GM21723 (cell line): ENCODE data around the gene MYO16.

Experiments
- ATAC-seq: cut with Tn5 transposase; IDR thresholded peaks from one replicate; pipeline ENCODE4 v1.9.1; 2021; ENCODE audit warnings: mild to moderate bottlenecking, moderate library complexity; ENCODE audit not compliant: unreplicated experiment

MYO16 gene

GRCh38 chr13:108662528-108662927, 33.1 kb downstream of the MYO16 start:
- no peak for ATAC-seq

- ATAC-seq = no peak
These were observed 34.3 kb downstream of the MYO16 start for GRCh38 chr13:108663710-108664109.

GRCh38 chr13:108667205-108667604, 37.8 kb downstream of the MYO16 start:
- no peak for ATAC-seq

GRCh38 chr13:108669381-108669780, 40.0 kb downstream of the MYO16 start:
- ATAC-seq = no peak

GRCh38 chr13:108674346-108674745, 44.9 kb downstream of the MYO16 start:
- ATAC-seq = no peak

- ATAC-seq = no peak
These were observed 45.4 kb downstream of the MYO16 start for GRCh38 chr13:108674771-108675170.

- no peak for ATAC-seq
These were observed 47.2 kb downstream of the MYO16 start for GRCh38 chr13:108676620-108677019.

- no peak for ATAC-seq
These were observed 48.4 kb downstream of the MYO16 start for GRCh38 chr13:108677806-108678205.

- no peak for ATAC-seq
These were observed 50.6 kb downstream of the MYO16 start for GRCh38 chr13:108680011-108680410.

- ATAC-seq = no peak
These were observed 52.7 kb downstream of the MYO16 start for GRCh38 chr13:108681986-108682575.

GRCh38 chr13:108682714-108683113, 53.3 kb downstream of the MYO16 start:
- no peak for ATAC-seq

GRCh38 chr13:108686027-108686426, 56.6 kb downstream of the MYO16 start:
- no peak for ATAC-seq

- ATAC-seq = no peak
These were observed 61.3 kb downstream of the MYO16 start for GRCh38 chr13:108690726-108691125.

GRCh38 chr13:108700422-108701170, 71.2 kb downstream of the MYO16 start:
- no peak for ATAC-seq

- ATAC-seq = no peak
These were observed 72.8 kb downstream of the MYO16 start for GRCh38 chr13:108702171-108702570.

GRCh38 chr13:108705031-108705430, 75.6 kb downstream of the MYO16 start:
- no peak for ATAC-seq

GRCh38 chr13:108707584-108707983, 78.2 kb downstream of the MYO16 start:
- no peak for ATAC-seq

- ATAC-seq = no peak
These were observed 79.5 kb downstream of the MYO16 start for GRCh38 chr13:108708921-108709320.

GRCh38 chr13:108711386-108711785, 82.0 kb downstream of the MYO16 start:
- no peak for ATAC-seq

GRCh38 chr13:108725471-108725870, 96.1 kb downstream of the MYO16 start:
- no peak for ATAC-seq

- no peak for ATAC-seq
These were observed 99.0 kb downstream of the MYO16 start for GRCh38 chr13:108728370-108728769.

- ATAC-seq = no peak
These were observed 103.7 kb downstream of the MYO16 start for GRCh38 chr13:108733022-108733560.
